Esophagus muscularis mucosa (tissue), 4 donors: Measurements from ENCODE around the gene SUPT4H1. TPM values are rescaled to one million over a fixed set of nuclear protein-coding genes. Genes with fewer than 3 reads are reported as not detected.

ENCODE experiments used
- DNase-seq: peaks from one replicate; pipeline ENCODE4 v3.0.0-alpha.2; 2017; ENCODE audit errors: extremely low spot score
- H3K27ac ChIP-seq, 4 donors: fragments of 200-600 bp; sonication (generic); replicated peaks in 1 of 4; 1 replicate in 3 of 4; 2 replicates in 1 of 4; pipeline ENCODE4 v1.5.1; 2016 to 2019; ENCODE audit warnings: mild to moderate bottlenecking in 1 of 4
- H3K27me3 ChIP-seq, 4 donors: fragments of 200-600 bp; sonication (generic); one replicate each; pipeline versions ENCODE4 v1.5.1 to v1.6.0; 2016 to 2019
- H3K36me3 ChIP-seq, 4 donors: fragments of 200-600 bp; sonication (generic); one replicate each; pipeline ENCODE4 v1.5.1; 2016 to 2019
- H3K4me1 ChIP-seq, 4 donors: fragments of 200-600 bp; sonication (generic); one replicate each; pipeline ENCODE4 v1.5.1; 2016 to 2019
- H3K4me3 ChIP-seq, 4 donors: fragments of 200-600 bp; sonication (generic); 1 replicate in 2 of 4; 2 replicates in 2 of 4; pipeline ENCODE4 v1.5.1; 2016 to 2019; ENCODE audit warnings: mild to moderate bottlenecking in 4 of 4, moderate library complexity in 1 of 4
- H3K9me3 ChIP-seq, 4 donors: fragments of 200-600 bp; sonication (generic); 1 replicate in 3 of 4; 2 replicates in 1 of 4; pipeline ENCODE4 v1.5.1; 2016 to 2019
- CTCF ChIP-seq, 3 experiments: fragments of 200-600 bp in 2 of 3; fragments of 450-650 bp in 1 of 3; sonication (generic) in 2 of 3; IDR thresholded peaks; one replicate each; pipeline ENCODE4 v1.5.1; 2017 to 2019; ENCODE audit warnings: antibody characterized with exemption in 3 of 3, mild to moderate bottlenecking in 2 of 3, moderate library complexity in 1 of 3
- EP300 ChIP-seq: sonication (generic); formaldehyde crosslinking; IDR thresholded peaks from one replicate; pipeline ENCODE4 v1.6.1; 2017; ENCODE audit warnings: antibody characterized with exemption
- POLR2A ChIP-seq: fragments of 450-650 bp; IDR thresholded peaks from one replicate; pipeline ENCODE4 v1.6.1; 2017; ENCODE audit warnings: antibody characterized with exemption, moderate library complexity, mild to moderate bottlenecking, low read depth
- POLR2AphosphoS5 ChIP-seq, 2 donors: sonication (generic); formaldehyde crosslinking; IDR thresholded peaks; one replicate each; pipeline ENCODE4 v1.6.1; 2017; ENCODE audit warnings: antibody characterized with exemption in 2 of 2
- WGBS: methylation state at CpG from one replicate; pipeline ENCODE4 v1.1.5; 2018; 5-methylcytosine and 5-hydroxymethylcytosine counted together
- intact Hi-C: fragments of 100-400 bp; cut with DNase I; formaldehyde crosslinking; loops from one replicate; pipeline ENCODE4 v1.15.1; 2023
- total RNA-seq, 4 donors: library from RNA; depleted of rRNA; stranded (reverse); fragments of >200 nt; gene quantifications; one replicate each; pipeline versions ENCODE4 v1.1.0 to v1.2.1, GENCODE V29; 2016

The SUPT4H1 gene
- total RNA-seq, 4 donors from 2014 or later = 35.3 to 59.6 (median 47.0) TPM

- Histone ChIP-seq H3K27me3 (peaks cover 0 to 26% (median 0%) of the 10 kb centered on the region in 4 donors), H3K36me3 (no peaks in the 10 kb centered on the region), H3K4me3 (no peak overlapping the region), H3K27ac (no peak overlapping the region), H3K4me1 (peaks cover 0 to 7% (median 0%) of the 10 kb centered on the region in 4 donors), H3K9me3 (no peaks in the 10 kb centered on the region)
- intact Hi-C loops = no loop called here
- no peak for TF ChIP-seq POLR2A
- no peak for TF ChIP-seq EP300
- no peak for TF ChIP-seq POLR2AphosphoS5 (IDR thresholded peaks at IDR 0.05)
- no peak for TF ChIP-seq CTCF (IDR thresholded peaks at IDR 0.05)
- 75% methylated on average over 2 of the region's 2 CpGs for WGBS
- no peak for DNase-seq
Measured at GRCh38 chr17:58390884-58391283, 38.9 kb upstream of the SUPT4H1 start.

GRCh38 chr17:58388302-58389190 lies 36.5 kb upstream of the SUPT4H1 start:
- DNase-seq = no peak
- intact Hi-C loops = no loop called here

GRCh38 chr17:58387834-58388233 lies 35.8 kb upstream of the SUPT4H1 start:
- 75% methylated on average over 1 of the region's 1 CpG for WGBS

More at GRCh38 chr17:58388302-58389190, 36.5 kb upstream of the SUPT4H1 start:
- Histone ChIP-seq H3K4me1 (peaks cover 0 to 7% (median 0%) of the 10 kb centered on the region in 4 donors), H3K27me3 (peaks cover 0 to 21% (median 0%) of the 10 kb centered on the region in 4 donors), H3K9me3 (no peaks in the 10 kb centered on the region), H3K36me3 (no peaks in the 10 kb centered on the region), H3K4me3 (no peak overlapping the region), H3K27ac (no peak overlapping the region)
- TF ChIP-seq EP300 (no peak), CTCF (IDR thresholded peaks at IDR 0.05) (no peak), POLR2A (no peak), POLR2AphosphoS5 (IDR thresholded peaks at IDR 0.05) (no peak)
- 58% methylated on average over 3 of the region's 3 CpGs for WGBS

GRCh38 chr17:58386708-58387107 lies 34.7 kb upstream of the SUPT4H1 start:
- Histone ChIP-seq H3K9me3 (no peaks in the 10 kb centered on the region), H3K4me1 (peaks cover 0 to 6% (median 2%) of the 10 kb centered on the region in 4 donors), H3K27me3 (peaks cover 0 to 14% (median 0%) of the 10 kb centered on the region in 4 donors), H3K36me3 (no peaks in the 10 kb centered on the region), H3K4me3 (no peak overlapping the region), H3K27ac (no peak overlapping the region)
- WGBS = 87% methylated on average over 3 of the region's 3 CpGs
- TF ChIP-seq CTCF (IDR thresholded peaks at IDR 0.05) (no peak), POLR2AphosphoS5 (IDR thresholded peaks at IDR 0.05) (no peak), EP300 (no peak), POLR2A (no peak)
- intact Hi-C loops = no loop called here
- no peak for DNase-seq

More at GRCh38 chr17:58387834-58388233, 35.8 kb upstream of the SUPT4H1 start:
- TF ChIP-seq POLR2A = no peak
- TF ChIP-seq EP300 = no peak
- no peak for TF ChIP-seq CTCF (IDR thresholded peaks at IDR 0.05)
- no peak for TF ChIP-seq POLR2AphosphoS5 (IDR thresholded peaks at IDR 0.05)
- DNase-seq = no peak
- H3K27ac ChIP-seq = no peak overlapping the region
- no peak overlapping the region for H3K4me3 ChIP-seq
- H3K36me3 ChIP-seq = no peaks in the 10 kb centered on the region
- intact Hi-C loops = no loop called here
- H3K9me3 ChIP-seq = no peaks in the 10 kb centered on the region
- peaks cover 0 to 7% (median 0%) of the 10 kb centered on the region in 4 donors for H3K4me1 ChIP-seq
- H3K27me3 ChIP-seq = peaks cover 0 to 18% (median 0%) of the 10 kb centered on the region in 4 donors
